Activated T-cell treated with anti-CD3 and anti-CD28 coated beads, Interleukin-2, amount 50 U/mL, for 48 hours (primary cell): ENCODE results near the gene TNN.
"Not testable (repeated sequence)": the region's sequence is repeated elsewhere in the genome, so short reads cannot be mapped to it uniquely, and the experiment has no call there.

Experiments
- DNase-seq, 2 experiments: peaks; one replicate each; pipeline ENCODE4 v3.0.0-alpha.2; 2020

Gene TNN

GRCh38 chr1:175072099-175072951, 4.7 kb downstream of the TNN start:
- DNase-seq = peak; percentile 46 to 50

- DNase-seq = no peak
Measured at GRCh38 chr1:175073061-175073460, 5.4 kb downstream of the TNN start.

- DNase-seq = no peak
Measured at GRCh38 chr1:175073633-175074032, 6.0 kb downstream of the TNN start.

- no peak for DNase-seq
Measured at GRCh38 chr1:175075572-175076568, 8.2 kb downstream of the TNN start.

- no peak for DNase-seq
Measured at GRCh38 chr1:175077356-175078030, 9.9 kb downstream of the TNN start.

GRCh38 chr1:175078629-175079028, 11.0 kb downstream of the TNN start:
- no peak for DNase-seq

GRCh38 chr1:175079338-175079737, 11.7 kb downstream of the TNN start:
- no peak for DNase-seq

GRCh38 chr1:175080030-175080429, 12.4 kb downstream of the TNN start:
- no peak for DNase-seq

- no peak for DNase-seq
Measured at GRCh38 chr1:175081983-175082382, 14.3 kb downstream of the TNN start.

- no peak for DNase-seq
Measured at GRCh38 chr1:175088525-175088951, 20.9 kb downstream of the TNN start.

GRCh38 chr1:175089136-175089718, 21.6 kb downstream of the TNN start:
- no peak for DNase-seq

- no peak for DNase-seq
Measured at GRCh38 chr1:175090780-175091179, 23.1 kb downstream of the TNN start.

GRCh38 chr1:175094626-175095025, 27.0 kb downstream of the TNN start:
- no peak for DNase-seq

- no peak for DNase-seq
Measured at GRCh38 chr1:175095069-175095468, 27.4 kb downstream of the TNN start.

- no peak for DNase-seq
Measured at GRCh38 chr1:175095978-175096607, 28.5 kb downstream of the TNN start.

GRCh38 chr1:175097361-175097760, 29.7 kb downstream of the TNN start:
- no peak for DNase-seq

- DNase-seq = no peak
Measured at GRCh38 chr1:175099916-175100315, 32.3 kb downstream of the TNN start.

- DNase-seq = not testable (repeated sequence)
Measured at GRCh38 chr1:175102166-175102565, 34.5 kb downstream of the TNN start.

GRCh38 chr1:175106536-175106935, 38.9 kb downstream of the TNN start:
- DNase-seq = not testable (repeated sequence)

- not testable (repeated sequence) for DNase-seq
Measured at GRCh38 chr1:175108331-175108820, 40.7 kb downstream of the TNN start.

- no peak for DNase-seq
Measured at GRCh38 chr1:175114996-175115395, 47.4 kb downstream of the TNN start.
